ENCODE results near the gene LTBP1. TPM values are rescaled to one million over a fixed set of nuclear protein-coding genes. Genes with fewer than 3 reads are reported as not detected.

The LTBP1 gene
- polyA plus RNA-seq, 1 donor (not counting 4 experiments of a cell fraction or from before 2014, with no cell fraction given) = 9.2 TPM

DNA sequence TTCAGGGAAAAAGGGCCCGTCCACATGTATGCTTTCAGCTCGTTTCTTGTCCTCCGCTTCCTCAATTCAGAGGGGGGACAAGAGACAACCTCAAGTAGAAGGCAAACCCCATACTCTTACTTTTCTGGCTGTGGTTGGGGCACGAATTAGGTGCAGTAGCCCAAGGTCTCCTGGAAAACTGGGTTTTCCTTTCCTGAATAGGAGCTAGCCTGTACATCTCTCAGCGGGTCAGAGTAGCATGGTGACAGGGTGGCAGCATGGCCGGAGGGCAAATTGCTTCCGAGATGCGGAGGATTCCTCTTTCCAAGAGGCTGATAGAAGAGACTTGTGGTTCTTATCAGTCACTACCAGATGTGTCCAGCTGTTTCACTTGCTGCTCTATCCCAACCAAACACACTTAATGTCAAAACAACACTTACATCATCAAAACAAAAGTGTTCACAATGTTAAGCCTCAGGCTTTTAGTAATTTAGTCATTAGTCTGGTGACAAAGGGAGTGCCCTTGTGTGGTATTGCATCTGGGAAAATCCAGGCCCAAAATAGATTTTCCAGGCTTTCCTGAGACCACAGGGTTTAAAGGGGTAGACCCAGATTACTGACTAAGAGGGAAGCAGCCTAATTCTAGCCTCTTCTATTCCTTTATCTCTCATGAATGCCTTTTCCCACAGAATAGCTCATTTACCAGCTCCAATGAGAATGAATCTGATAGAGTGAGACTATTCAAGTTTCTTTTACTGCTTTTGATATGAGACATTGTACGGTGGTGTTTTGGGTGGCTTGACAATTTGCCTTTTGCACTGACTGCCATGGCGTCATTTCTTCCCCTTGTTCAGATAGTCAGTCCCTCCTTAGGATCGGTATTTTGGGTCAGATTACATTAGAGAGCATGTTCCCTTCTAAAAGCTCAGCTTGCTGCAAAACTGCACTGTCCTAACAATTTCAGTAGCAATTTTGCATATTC, 162.0 kb downstream of the LTBP1 start:
- dilution Hi-C loops (cut with MboI; ENCODE audit: extremely low pct_ligation_motif_present, low sequenced_read_pairs) = no loop called here

DNA sequence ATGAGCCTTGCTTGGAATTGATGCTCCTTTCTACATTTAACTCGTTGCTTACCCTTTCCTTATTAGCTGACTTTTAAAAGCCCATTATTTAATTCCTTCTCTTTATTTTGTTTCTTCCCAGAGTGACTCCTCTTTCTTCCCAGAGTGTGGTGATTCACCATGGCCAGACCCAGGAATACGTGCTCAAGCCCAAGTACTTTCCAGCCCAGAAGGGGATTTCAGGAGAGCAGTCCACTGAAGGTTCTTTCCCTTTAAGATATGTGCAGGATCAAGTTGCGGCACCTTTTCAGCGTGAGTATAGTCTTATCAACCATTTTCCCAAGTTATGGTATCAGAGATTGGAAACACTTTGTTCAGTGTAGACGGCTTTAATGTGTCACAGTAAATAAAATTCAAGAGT, 163.7 kb downstream of the LTBP1 start:
- FAIRE-seq = no peak
- no peak overlapping the region for H3K4me2 ChIP-seq (ENCODE audit: control insufficient read depth, extremely low read depth, insufficient read depth, low read depth, low read length)
- no peak overlapping the region for H3K27ac ChIP-seq (ENCODE audit: control insufficient read depth, insufficient read depth, low read length)
- no peak overlapping the region for H2AFZ ChIP-seq (ENCODE audit: control insufficient read depth, low read length)
- H3K79me2 ChIP-seq (ENCODE audit: control insufficient read depth, insufficient read depth, low read length) = no peaks in the 10 kb centered on the region
- H3K4me1 ChIP-seq (ENCODE audit: control insufficient read depth, extremely low read depth, insufficient read depth, low read length) = no peaks in the 10 kb centered on the region
- H3K9me1 ChIP-seq (ENCODE audit: control insufficient read depth, extremely low read depth, insufficient read depth, low read length) = no peaks in the 10 kb centered on the region
- H3K9ac ChIP-seq (ENCODE audit: control insufficient read depth, extremely low read depth, insufficient read depth, low read length) = no peak overlapping the region
- dilution Hi-C loops (cut with MboI; ENCODE audit: extremely low pct_ligation_motif_present, low sequenced_read_pairs) = no loop called here
- TF ChIP-seq EZH2 (IDR thresholded peaks at IDR 0.05; ENCODE audit: low read length) = no peak
- TF ChIP-seq, protein P1, sequence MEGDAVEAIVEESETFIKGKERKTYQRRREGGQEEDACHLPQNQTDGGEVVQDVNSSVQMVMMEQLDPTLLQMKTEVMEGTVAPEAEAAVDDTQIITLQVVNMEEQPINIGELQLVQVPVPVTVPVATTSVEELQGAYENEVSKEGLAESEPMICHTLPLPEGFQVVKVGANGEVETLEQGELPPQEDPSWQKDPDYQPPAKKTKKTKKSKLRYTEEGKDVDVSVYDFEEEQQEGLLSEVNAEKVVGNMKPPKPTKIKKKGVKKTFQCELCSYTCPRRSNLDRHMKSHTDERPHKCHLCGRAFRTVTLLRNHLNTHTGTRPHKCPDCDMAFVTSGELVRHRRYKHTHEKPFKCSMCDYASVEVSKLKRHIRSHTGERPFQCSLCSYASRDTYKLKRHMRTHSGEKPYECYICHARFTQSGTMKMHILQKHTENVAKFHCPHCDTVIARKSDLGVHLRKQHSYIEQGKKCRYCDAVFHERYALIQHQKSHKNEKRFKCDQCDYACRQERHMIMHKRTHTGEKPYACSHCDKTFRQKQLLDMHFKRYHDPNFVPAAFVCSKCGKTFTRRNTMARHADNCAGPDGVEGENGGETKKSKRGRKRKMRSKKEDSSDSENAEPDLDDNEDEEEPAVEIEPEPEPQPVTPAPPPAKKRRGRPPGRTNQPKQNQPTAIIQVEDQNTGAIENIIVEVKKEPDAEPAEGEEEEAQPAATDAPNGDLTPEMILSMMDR (optimal IDR thresholded peaks at IDR 0.05 in 1 of 3, IDR thresholded peaks at IDR 0.05 in 1 of 3, conservative IDR thresholded peaks at IDR 0.05 in 1 of 3; ENCODE audit: extremely low read depth in 1 of 3, insufficient read depth in 2 of 3, low read length in 3 of 3) = no peak
- no peaks in the 10 kb centered on the region for H3K9me3 ChIP-seq (ENCODE audit: control insufficient read depth, low read depth, low read length)
- no peaks in the 10 kb centered on the region for H4K20me1 ChIP-seq (ENCODE audit: control insufficient read depth, extremely low read depth, insufficient read depth, low read length)
- H3K36me3 ChIP-seq (ENCODE audit: control insufficient read depth in 2 of 2, extremely low read depth in 1 of 2, insufficient read depth in 2 of 2, low read length in 2 of 2) = no peaks in the 10 kb centered on the region
- no peaks in the 10 kb centered on the region for H3K27me3 ChIP-seq (ENCODE audit: control insufficient read depth, extremely low read depth, insufficient read depth, low read length)
- DNase-seq (ENCODE audit: low read depth, low spot score) = no peak
- H3K4me3 ChIP-seq (ENCODE audit: control insufficient read depth in 2 of 3, extremely low read depth in 1 of 3, insufficient read depth in 2 of 3, low read depth in 1 of 3, low read length in 3 of 3) = no peak overlapping the region

More for the DNA sequence above, 162.0 kb downstream of the LTBP1 start:
- Histone ChIP-seq H4K20me1 (ENCODE audit: control insufficient read depth, extremely low read depth, insufficient read depth, low read length) (no peaks in the 10 kb centered on the region), H3K27me3 (ENCODE audit: control insufficient read depth, extremely low read depth, insufficient read depth, low read length) (no peaks in the 10 kb centered on the region), H3K36me3 (ENCODE audit: control insufficient read depth in 2 of 2, extremely low read depth in 1 of 2, insufficient read depth in 2 of 2, low read length in 2 of 2) (no peaks in the 10 kb centered on the region), H3K27ac (ENCODE audit: control insufficient read depth, insufficient read depth, low read length) (no peak overlapping the region), H3K79me2 (ENCODE audit: control insufficient read depth, insufficient read depth, low read length) (no peaks in the 10 kb centered on the region), H3K9me1 (ENCODE audit: control insufficient read depth, extremely low read depth, insufficient read depth, low read length) (no peaks in the 10 kb centered on the region), H3K4me2 (ENCODE audit: control insufficient read depth, extremely low read depth, insufficient read depth, low read depth, low read length) (no peak overlapping the region), H2AFZ (ENCODE audit: control insufficient read depth, low read length) (no peak overlapping the region), H3K4me3 (ENCODE audit: control insufficient read depth in 2 of 3, extremely low read depth in 1 of 3, insufficient read depth in 2 of 3, low read depth in 1 of 3, low read length in 3 of 3) (no peak overlapping the region), H3K4me1 (ENCODE audit: control insufficient read depth, extremely low read depth, insufficient read depth, low read length) (peaks cover 9% of the 10 kb centered on the region), H3K9ac (ENCODE audit: control insufficient read depth, extremely low read depth, insufficient read depth, low read length) (no peak overlapping the region), H3K9me3 (ENCODE audit: control insufficient read depth, low read depth, low read length) (no peaks in the 10 kb centered on the region)
- FAIRE-seq (no peak), DNase-seq (ENCODE audit: low read depth, low spot score) (no peak)
- TF ChIP-seq EZH2 (IDR thresholded peaks at IDR 0.05; ENCODE audit: low read length) = no peak
- TF ChIP-seq, protein P1 (optimal IDR thresholded peaks at IDR 0.05 in 1 of 3, IDR thresholded peaks at IDR 0.05 in 1 of 3, conservative IDR thresholded peaks at IDR 0.05 in 1 of 3; ENCODE audit: extremely low read depth in 1 of 3, insufficient read depth in 2 of 3, low read length in 3 of 3) = no peak

Measured in keratinocyte (primary cell).